HEK293T (cell line): ENCODE data around the gene SH3RF3.

Experiments
- CTCF ChIA-PET: fragments of 350-600 bp; formaldehyde crosslinking; extraction: SDS; loops from one replicate; lab custom pipeline; 2021; ENCODE audit warnings: antibody characterized with exemption, inconsistent platforms; lab: Yijun Ruan, JAX
- POLR2A ChIA-PET: fragments of 350-600 bp; formaldehyde crosslinking; extraction: SDS; loops from one replicate; lab custom pipeline; 2020; ENCODE audit warnings: antibody characterized with exemption, inconsistent platforms; lab: Yijun Ruan, JAX
- DNase-seq: peaks from one replicate; pipeline ENCODE4 v3.0.0; 2012; ENCODE audit warnings: mixed read lengths; ENCODE audit errors: extremely low spot score
- ARNT ChIP-seq: fragments of 450-650 bp; IDR thresholded peaks from 2 replicates; pipeline ENCODE4 v1.6.1; 2017; ENCODE audit warnings: mild to moderate bottlenecking
- BHLHE40 ChIP-seq: fragments of 450-650 bp; IDR thresholded peaks from 2 replicates; pipeline ENCODE4 v1.6.1; 2016; ENCODE audit warnings: mild to moderate bottlenecking, moderate library complexity, borderline replicate concordance
- CTBP1 ChIP-seq: fragments of 450-650 bp; IDR thresholded peaks from 2 replicates; pipeline ENCODE4 v1.6.1; 2016; ENCODE audit warnings: borderline replicate concordance
- ELF4 ChIP-seq: fragments of 450-650 bp; IDR thresholded peaks from 2 replicates; pipeline ENCODE4 v1.6.1; 2017; ENCODE audit warnings: antibody characterized with exemption
- FOXA1 ChIP-seq: fragments of 450-650 bp; IDR thresholded peaks from 2 replicates; pipeline ENCODE4 v1.6.1; 2016; ENCODE audit warnings: mild to moderate bottlenecking
- FOXK2 ChIP-seq: fragments of 450-650 bp; IDR thresholded peaks from 2 replicates; pipeline ENCODE4 v1.6.1; 2016; ENCODE audit warnings: mild to moderate bottlenecking
- FOXM1 ChIP-seq: fragments of 450-650 bp; IDR thresholded peaks from 2 replicates; pipeline ENCODE4 v1.6.1; 2017; ENCODE audit warnings: mild to moderate bottlenecking, borderline replicate concordance
- HDGF ChIP-seq: fragments of 450-650 bp; IDR thresholded peaks from 2 replicates; pipeline ENCODE4 v1.6.1; 2017; ENCODE audit warnings: antibody characterized with exemption, borderline replicate concordance
- L3MBTL2 ChIP-seq: fragments of 450-650 bp; conservative IDR thresholded peaks from 2 replicates; pipeline ENCODE4 v1.6.1; 2016; ENCODE audit warnings: mild to moderate bottlenecking
- LEF1 ChIP-seq: fragments of 450-650 bp; IDR thresholded peaks from 2 replicates; pipeline ENCODE4 v1.6.1; 2017; ENCODE audit warnings: mild to moderate bottlenecking, borderline replicate concordance
- NFRKB ChIP-seq: fragments of 450-650 bp; IDR thresholded peaks from 2 replicates; pipeline ENCODE4 v1.6.1; 2016; ENCODE audit warnings: mild to moderate bottlenecking, moderate library complexity
- SP1 ChIP-seq: fragments of 450-650 bp; IDR thresholded peaks from 2 replicates; pipeline ENCODE4 v1.6.1; 2017
- SUZ12 ChIP-seq: fragments of 450-650 bp; IDR thresholded peaks from 2 replicates; pipeline ENCODE4 v1.6.1; 2016; ENCODE audit warnings: mild to moderate bottlenecking
- TARDBP ChIP-seq: fragments of 450-650 bp; IDR thresholded peaks from 2 replicates; pipeline ENCODE4 v1.6.1; 2016
- ZNF384 ChIP-seq: fragments of 450-650 bp; IDR thresholded peaks from 2 replicates; pipeline ENCODE4 v1.6.1; 2016
- TF ChIP-seq, protein P1 (sequence below): fragments of 450-650 bp; IDR thresholded peaks from 2 replicates; pipeline ENCODE4 v1.6.1; 2016

SH3RF3 gene

GRCh38 chr2:109377976-109378375 lies 249.0 kb downstream of the SH3RF3 start:
- CTCF ChIA-PET: interaction anchor here (0.8 kb wide), 1 partner anchor 9 kb away, joined by 4 read pairs; no protein-coding TSS in a partner anchor
- no peak for DNase-seq
- POLR2A ChIA-PET: no interaction called here
- TF ChIP-seq SUZ12: no peak
- no peak for TF ChIP-seq ARNT
- TF ChIP-seq LEF1: no peak
- TF ChIP-seq ELF4: no peak
- no peak for TF ChIP-seq NFRKB
- no peak for TF ChIP-seq CTBP1
- TF ChIP-seq TARDBP: no peak
- no peak for TF ChIP-seq FOXK2
- no peak for TF ChIP-seq ZNF384
- no peak for TF ChIP-seq SP1
- no peak for TF ChIP-seq L3MBTL2
- no peak for TF ChIP-seq FOXM1
- no peak for TF ChIP-seq FOXA1
- TF ChIP-seq BHLHE40: no peak
- no peak for TF ChIP-seq HDGF
- TF ChIP-seq, protein P1, sequence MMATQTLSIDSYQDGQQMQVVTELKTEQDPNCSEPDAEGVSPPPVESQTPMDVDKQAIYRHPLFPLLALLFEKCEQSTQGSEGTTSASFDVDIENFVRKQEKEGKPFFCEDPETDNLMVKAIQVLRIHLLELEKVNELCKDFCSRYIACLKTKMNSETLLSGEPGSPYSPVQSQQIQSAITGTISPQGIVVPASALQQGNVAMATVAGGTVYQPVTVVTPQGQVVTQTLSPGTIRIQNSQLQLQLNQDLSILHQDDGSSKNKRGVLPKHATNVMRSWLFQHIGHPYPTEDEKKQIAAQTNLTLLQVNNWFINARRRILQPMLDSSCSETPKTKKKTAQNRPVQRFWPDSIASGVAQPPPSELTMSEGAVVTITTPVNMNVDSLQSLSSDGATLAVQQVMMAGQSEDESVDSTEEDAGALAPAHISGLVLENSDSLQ: no peak

DNA sequence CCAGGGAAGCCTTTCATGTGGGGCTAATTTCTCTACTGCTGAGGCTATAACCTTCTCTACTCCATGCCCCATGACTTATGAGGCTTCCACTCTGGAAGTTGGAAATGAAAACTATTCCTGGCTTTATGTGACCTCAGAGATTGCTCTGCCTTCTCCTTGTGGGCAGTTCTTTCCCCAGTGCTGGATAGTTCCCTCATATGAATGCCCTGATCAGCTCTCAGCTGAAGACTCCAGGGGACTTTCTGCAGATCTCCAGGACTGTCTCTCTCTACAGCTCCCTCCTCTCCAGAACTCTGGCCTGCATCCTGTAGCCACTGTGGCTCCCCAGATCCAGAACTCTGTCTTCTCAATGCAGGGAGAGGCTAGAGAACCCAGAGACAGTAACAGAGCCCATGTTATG lies 249.7 kb downstream of the SH3RF3 start:
- ChIA-PET POLR2A (no interaction called here), CTCF (interaction anchor here (0.6 kb wide), 1 partner anchor 809 kb away, joined by 3 read pairs; no protein-coding TSS in a partner anchor)
- TF ChIP-seq FOXA1: no peak
- TF ChIP-seq SP1: no peak
- TF ChIP-seq FOXM1: no peak
- no peak for TF ChIP-seq HDGF
- TF ChIP-seq TARDBP: no peak
- TF ChIP-seq LEF1: no peak
- no peak for TF ChIP-seq NFRKB
- no peak for TF ChIP-seq ZNF384
- no peak for TF ChIP-seq FOXK2
- no peak for TF ChIP-seq SUZ12
- TF ChIP-seq ARNT: no peak
- TF ChIP-seq L3MBTL2: no peak
- no peak for TF ChIP-seq ELF4
- no peak for TF ChIP-seq CTBP1
- no peak for TF ChIP-seq BHLHE40
- TF ChIP-seq, protein P1: no peak
- DNase-seq: no peak

- ChIA-PET CTCF (no interaction called here), POLR2A (no interaction called here)
- no peak for DNase-seq
- TF ChIP-seq CTBP1 (no peak), ZNF384 (no peak), LEF1 (no peak), SP1 (no peak), ELF4 (no peak), NFRKB (no peak), TARDBP (no peak), FOXM1 (no peak), FOXA1 (no peak), BHLHE40 (no peak), HDGF (no peak), L3MBTL2 (no peak), ARNT (no peak), FOXK2 (no peak)
Measured at GRCh38 chr2:109379507-109379906, 250.5 kb downstream of the SH3RF3 start.

DNA sequence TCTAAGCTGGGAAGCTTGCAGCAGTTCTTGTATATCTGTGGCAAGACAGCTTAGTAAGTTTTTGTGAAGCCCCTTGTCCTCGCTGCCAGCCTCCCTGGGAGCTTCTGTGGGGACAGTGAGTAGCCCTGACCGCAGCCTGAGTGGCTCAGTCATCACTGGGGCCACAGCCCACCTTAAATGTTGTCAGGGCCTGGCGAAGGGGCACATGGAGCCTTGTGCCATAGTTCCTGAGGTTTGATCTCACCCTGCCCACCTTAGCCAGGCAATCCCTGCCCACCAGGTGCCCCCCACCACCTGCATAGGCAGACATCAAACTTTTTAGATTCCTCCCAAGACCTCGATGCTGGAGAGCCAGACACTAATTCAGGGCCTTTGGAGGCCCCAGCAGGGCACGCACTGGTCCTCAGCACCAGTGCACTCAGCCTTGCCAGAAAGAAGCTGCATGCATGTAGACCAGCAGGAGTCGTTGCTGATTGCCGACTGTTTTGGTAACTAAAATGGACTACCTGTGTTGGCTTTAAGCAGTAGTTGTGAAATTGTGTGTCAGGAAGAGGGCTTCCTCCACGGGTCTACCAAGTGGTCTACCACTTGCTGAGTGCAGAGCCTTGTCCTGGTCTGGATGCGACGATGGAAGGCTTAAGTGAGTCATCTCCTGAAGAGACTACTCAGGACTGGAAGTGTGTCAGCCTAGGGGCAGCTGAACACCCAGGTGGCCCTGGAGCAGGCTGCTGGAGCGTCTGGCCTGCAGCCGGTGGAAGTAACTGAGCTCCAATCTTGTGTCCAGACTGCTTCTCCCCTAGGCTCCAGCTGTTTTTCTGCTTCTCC lies 251.7 kb downstream of the SH3RF3 start:
- TF ChIP-seq TARDBP: no peak
- TF ChIP-seq FOXM1: no peak
- TF ChIP-seq HDGF: no peak
- TF ChIP-seq ELF4: no peak
- no peak for TF ChIP-seq CTBP1
- TF ChIP-seq BHLHE40: no peak
- no peak for TF ChIP-seq ZNF384
- no peak for TF ChIP-seq L3MBTL2
- no peak for TF ChIP-seq FOXK2
- TF ChIP-seq SUZ12: no peak
- TF ChIP-seq, protein P1: no peak
- TF ChIP-seq LEF1: no peak
- no peak for TF ChIP-seq FOXA1
- no peak for TF ChIP-seq NFRKB
- TF ChIP-seq ARNT: no peak
- TF ChIP-seq SP1: no peak
- ChIA-PET CTCF (no interaction called here), POLR2A (no interaction called here)
- DNase-seq: no peak

DNA sequence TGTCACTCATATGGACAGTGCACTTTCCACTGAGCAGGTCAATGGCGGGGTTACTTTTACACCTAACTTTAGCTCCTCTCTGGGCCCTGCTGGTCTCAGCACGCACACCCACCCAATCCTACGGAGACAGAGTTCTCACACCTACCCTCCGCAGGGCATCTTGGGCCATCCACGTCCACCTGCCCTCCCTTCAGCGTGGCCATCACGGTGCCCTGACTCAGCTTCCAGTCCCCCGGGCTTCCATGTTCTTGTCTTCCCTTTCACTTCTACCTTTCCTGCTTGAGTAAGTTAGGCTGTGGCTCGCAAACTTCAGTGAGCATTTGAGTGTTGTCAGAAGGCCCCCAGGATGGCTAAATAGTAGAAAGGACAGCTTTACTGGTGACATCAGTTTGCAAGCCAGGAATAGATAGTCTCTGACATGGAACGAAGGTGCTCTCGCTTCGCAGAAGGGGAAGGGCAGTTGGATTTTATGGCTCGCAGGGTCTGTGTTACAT lies 252.4 kb downstream of the SH3RF3 start:
- DNase-seq: no peak
- TF ChIP-seq L3MBTL2: no peak
- no peak for TF ChIP-seq FOXA1
- TF ChIP-seq ZNF384: no peak
- TF ChIP-seq FOXK2: no peak
- no peak for TF ChIP-seq CTBP1
- TF ChIP-seq ARNT: no peak
- no peak for TF ChIP-seq ELF4
- TF ChIP-seq FOXM1: no peak
- no peak for TF ChIP-seq BHLHE40
- no peak for TF ChIP-seq TARDBP

More for the DNA sequence above, 252.4 kb downstream of the SH3RF3 start:
- ChIA-PET CTCF (interaction anchor here (0.8 kb wide), 1 partner anchor 137 kb away, joined by 3 read pairs; no protein-coding TSS in a partner anchor), POLR2A (no interaction called here)
